ENCODE results near the gene CIAO2B. TPM values are rescaled to one million over a fixed set of nuclear protein-coding genes. Genes with fewer than 3 reads are reported as not detected.

The CIAO2B gene
- polyA plus RNA-seq, 1 donor from 2014 or later = 339 TPM

DNA sequence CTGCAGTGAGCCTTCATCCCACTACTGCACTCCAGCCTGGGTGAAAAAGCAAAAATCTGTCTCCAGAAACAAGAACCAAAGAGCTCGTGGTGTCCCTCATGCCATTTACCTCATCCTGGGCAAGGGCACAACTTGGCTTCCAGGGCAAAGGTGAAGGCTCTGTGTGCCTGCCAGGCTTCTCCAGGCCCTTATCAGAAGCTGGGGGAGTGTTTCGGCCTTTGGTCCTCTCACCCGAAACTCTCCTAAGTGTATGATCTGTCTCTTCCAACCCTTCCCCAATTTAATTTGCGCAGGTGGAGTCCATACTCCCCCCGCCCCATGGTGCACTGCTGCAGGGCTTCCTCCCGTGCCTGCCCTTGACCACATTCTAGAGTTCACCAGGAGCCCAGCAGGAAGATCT, 2.3 kb upstream of the CIAO2B start:
- Histone ChIP-seq H3K9me3 (ENCODE audit: low read length) (no peaks in the 10 kb centered on the region), H3K27ac (ENCODE audit: low read length) (no peak overlapping the region), H2AFZ (ENCODE audit: low read depth, low read length) (no peak overlapping the region), H3K36me3 (ENCODE audit: insufficient read depth, low read length) (no peaks in the 10 kb centered on the region), H3K4me2 (ENCODE audit: low read length) (no peak overlapping the region), H3F3A (ENCODE audit: insufficient read depth, low read length, poor library complexity, severe bottlenecking) (no peaks in the 10 kb centered on the region), H3K4me3 (ENCODE audit: low read length) (peak overlapping the region; percentile 99), H4K20me1 (ENCODE audit: insufficient read depth) (peaks cover 5% of the 10 kb centered on the region), H3K27me3 (ENCODE audit: insufficient read depth, low read depth, low read length) (no peaks in the 10 kb centered on the region), H3K9me2 (ENCODE audit: insufficient read depth, low read length) (no peaks in the 10 kb centered on the region), H3K9ac (ENCODE audit: low read length) (no peak overlapping the region), H3K79me2 (replicated peaks; ENCODE audit: insufficient read depth, low read length) (peaks cover 10% of the 10 kb centered on the region)
- TF ChIP-seq, protein P1, sequence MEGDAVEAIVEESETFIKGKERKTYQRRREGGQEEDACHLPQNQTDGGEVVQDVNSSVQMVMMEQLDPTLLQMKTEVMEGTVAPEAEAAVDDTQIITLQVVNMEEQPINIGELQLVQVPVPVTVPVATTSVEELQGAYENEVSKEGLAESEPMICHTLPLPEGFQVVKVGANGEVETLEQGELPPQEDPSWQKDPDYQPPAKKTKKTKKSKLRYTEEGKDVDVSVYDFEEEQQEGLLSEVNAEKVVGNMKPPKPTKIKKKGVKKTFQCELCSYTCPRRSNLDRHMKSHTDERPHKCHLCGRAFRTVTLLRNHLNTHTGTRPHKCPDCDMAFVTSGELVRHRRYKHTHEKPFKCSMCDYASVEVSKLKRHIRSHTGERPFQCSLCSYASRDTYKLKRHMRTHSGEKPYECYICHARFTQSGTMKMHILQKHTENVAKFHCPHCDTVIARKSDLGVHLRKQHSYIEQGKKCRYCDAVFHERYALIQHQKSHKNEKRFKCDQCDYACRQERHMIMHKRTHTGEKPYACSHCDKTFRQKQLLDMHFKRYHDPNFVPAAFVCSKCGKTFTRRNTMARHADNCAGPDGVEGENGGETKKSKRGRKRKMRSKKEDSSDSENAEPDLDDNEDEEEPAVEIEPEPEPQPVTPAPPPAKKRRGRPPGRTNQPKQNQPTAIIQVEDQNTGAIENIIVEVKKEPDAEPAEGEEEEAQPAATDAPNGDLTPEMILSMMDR (IDR thresholded peaks at IDR 0.05; ENCODE audit: poor library complexity, severe bottlenecking) = no peak
- TF ChIP-seq, protein P2, sequence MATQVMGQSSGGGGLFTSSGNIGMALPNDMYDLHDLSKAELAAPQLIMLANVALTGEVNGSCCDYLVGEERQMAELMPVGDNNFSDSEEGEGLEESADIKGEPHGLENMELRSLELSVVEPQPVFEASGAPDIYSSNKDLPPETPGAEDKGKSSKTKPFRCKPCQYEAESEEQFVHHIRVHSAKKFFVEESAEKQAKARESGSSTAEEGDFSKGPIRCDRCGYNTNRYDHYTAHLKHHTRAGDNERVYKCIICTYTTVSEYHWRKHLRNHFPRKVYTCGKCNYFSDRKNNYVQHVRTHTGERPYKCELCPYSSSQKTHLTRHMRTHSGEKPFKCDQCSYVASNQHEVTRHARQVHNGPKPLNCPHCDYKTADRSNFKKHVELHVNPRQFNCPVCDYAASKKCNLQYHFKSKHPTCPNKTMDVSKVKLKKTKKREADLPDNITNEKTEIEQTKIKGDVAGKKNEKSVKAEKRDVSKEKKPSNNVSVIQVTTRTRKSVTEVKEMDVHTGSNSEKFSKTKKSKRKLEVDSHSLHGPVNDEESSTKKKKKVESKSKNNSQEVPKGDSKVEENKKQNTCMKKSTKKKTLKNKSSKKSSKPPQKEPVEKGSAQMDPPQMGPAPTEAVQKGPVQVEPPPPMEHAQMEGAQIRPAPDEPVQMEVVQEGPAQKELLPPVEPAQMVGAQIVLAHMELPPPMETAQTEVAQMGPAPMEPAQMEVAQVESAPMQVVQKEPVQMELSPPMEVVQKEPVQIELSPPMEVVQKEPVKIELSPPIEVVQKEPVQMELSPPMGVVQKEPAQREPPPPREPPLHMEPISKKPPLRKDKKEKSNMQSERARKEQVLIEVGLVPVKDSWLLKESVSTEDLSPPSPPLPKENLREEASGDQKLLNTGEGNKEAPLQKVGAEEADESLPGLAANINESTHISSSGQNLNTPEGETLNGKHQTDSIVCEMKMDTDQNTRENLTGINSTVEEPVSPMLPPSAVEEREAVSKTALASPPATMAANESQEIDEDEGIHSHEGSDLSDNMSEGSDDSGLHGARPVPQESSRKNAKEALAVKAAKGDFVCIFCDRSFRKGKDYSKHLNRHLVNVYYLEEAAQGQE (IDR thresholded peaks at IDR 0.05; ENCODE audit: borderline replicate concordance) = no peak
- TF ChIP-seq POLR2AphosphoS5 (IDR thresholded peaks at IDR 0.05) (no peak), EZH2 (IDR thresholded peaks at IDR 0.05; ENCODE audit: borderline replicate concordance, insufficient read depth, low read length, poor library complexity, severe bottlenecking) (no peak), EP300 (conservative IDR thresholded peaks at IDR 0.05; ENCODE audit: poor library complexity, severe bottlenecking) (no peak), MXI1 (conservative IDR thresholded peaks at IDR 0.05; ENCODE audit: poor library complexity, severe bottlenecking) (no peak), SMC3 (conservative IDR thresholded peaks at IDR 0.05; ENCODE audit: poor library complexity) (no peak), TAF1 (IDR thresholded peaks at IDR 0.05; ENCODE audit: low read depth) (no peak), RAD21 (conservative IDR thresholded peaks at IDR 0.05) (no peak)

DNA sequence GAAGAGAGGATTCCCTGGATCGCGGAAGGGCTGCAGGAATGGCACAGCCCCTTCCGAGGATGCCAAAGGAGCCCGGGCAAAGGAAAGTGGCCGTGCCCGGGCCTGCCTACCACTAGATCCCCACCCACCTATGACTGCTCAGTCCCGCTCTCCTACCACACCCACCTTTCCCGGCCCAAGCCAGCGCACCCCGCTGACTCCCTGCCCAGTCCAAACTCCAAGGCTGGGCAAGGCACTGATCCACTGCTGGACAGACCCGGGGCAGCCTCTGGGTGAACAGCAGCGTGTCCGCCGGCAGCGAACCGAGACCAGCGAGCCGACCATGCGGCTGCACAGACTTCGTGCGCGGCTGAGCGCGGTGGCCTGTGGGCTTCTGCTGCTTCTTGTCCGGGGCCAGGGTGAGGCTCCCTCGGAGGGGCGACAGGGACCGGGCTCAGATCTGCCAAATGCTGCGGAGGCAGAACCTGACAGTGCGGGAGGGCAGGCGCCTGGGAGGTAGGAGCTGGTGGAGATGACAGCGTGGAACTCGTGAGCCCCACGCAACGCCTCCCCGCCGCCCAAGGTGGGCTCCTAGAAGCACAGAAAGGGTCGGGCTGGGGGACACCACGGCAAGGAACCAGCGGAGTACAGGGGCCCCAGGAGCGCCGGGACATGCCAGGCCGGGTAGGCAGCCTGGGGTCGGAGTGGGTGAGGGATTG, 1.3 kb upstream of the CIAO2B start, which contains the start of gene CES2:
Gene CES2 (plus strand): TSS at position 203 of the 698 bp plus-strand sequence. CDS start 120 bp downstream, at position 323.
- Histone ChIP-seq H3K79me2 (replicated peaks; ENCODE audit: insufficient read depth, low read length) (peaks cover 10% of the 10 kb centered on the region), H3K27ac (ENCODE audit: low read length) (peak within 1 kb of the TSS; percentile 86)

More for the DNA sequence above, 1.3 kb upstream of the CIAO2B start, which contains the start of gene CES2:
- H3K4me2 ChIP-seq (ENCODE audit: low read length) = peak within 1 kb of the TSS; percentile 59
- peak within 1 kb of the TSS; percentile 99 for H3K4me3 ChIP-seq (ENCODE audit: low read length)
- peaks cover 5% of the 10 kb centered on the region for H4K20me1 ChIP-seq (ENCODE audit: insufficient read depth)
- H3F3A ChIP-seq (ENCODE audit: insufficient read depth, low read length, poor library complexity, severe bottlenecking) = no peaks in the 10 kb centered on the region
- TF ChIP-seq MXI1 (conservative IDR thresholded peaks at IDR 0.05; ENCODE audit: poor library complexity, severe bottlenecking) = no peak
- no peak for TF ChIP-seq SMC3 (conservative IDR thresholded peaks at IDR 0.05; ENCODE audit: poor library complexity)
- no peak for TF ChIP-seq EP300 (conservative IDR thresholded peaks at IDR 0.05; ENCODE audit: poor library complexity, severe bottlenecking)
- no peak for TF ChIP-seq EZH2 (IDR thresholded peaks at IDR 0.05; ENCODE audit: borderline replicate concordance, insufficient read depth, low read length, poor library complexity, severe bottlenecking)
- no peak for TF ChIP-seq POLR2AphosphoS5 (IDR thresholded peaks at IDR 0.05)
- no peak for TF ChIP-seq TAF1 (IDR thresholded peaks at IDR 0.05; ENCODE audit: low read depth)
- TF ChIP-seq, protein P1 (IDR thresholded peaks at IDR 0.05; ENCODE audit: poor library complexity, severe bottlenecking) = no peak
- no peak for TF ChIP-seq RAD21 (conservative IDR thresholded peaks at IDR 0.05)
- TF ChIP-seq, protein P2 (IDR thresholded peaks at IDR 0.05; ENCODE audit: borderline replicate concordance) = no peak
- no peaks in the 10 kb centered on the region for H3K9me3 ChIP-seq (ENCODE audit: low read length)
- no peaks in the 10 kb centered on the region for H3K36me3 ChIP-seq (ENCODE audit: insufficient read depth, low read length)
- peak within 1 kb of the TSS; percentile 92 for H2AFZ ChIP-seq (ENCODE audit: low read depth, low read length)
- no peaks in the 10 kb centered on the region for H3K9me2 ChIP-seq (ENCODE audit: insufficient read depth, low read length)
- H3K9ac ChIP-seq (ENCODE audit: low read length) = peak within 1 kb of the TSS; percentile 97
- no peaks in the 10 kb centered on the region for H3K27me3 ChIP-seq (ENCODE audit: insufficient read depth, low read depth, low read length)
